NOMO-1 treated with DMSO at 0.1 percent for 48 hours (cell line): ENCODE data around the gene CHRNB2.

ENCODE experiments used
- DNase-seq: peaks from one replicate; lab custom pipeline; 2025; ENCODE audit not compliant: unreplicated experiment; lab: John Stamatoyannopoulos, UW

The CHRNB2 gene

DNA sequence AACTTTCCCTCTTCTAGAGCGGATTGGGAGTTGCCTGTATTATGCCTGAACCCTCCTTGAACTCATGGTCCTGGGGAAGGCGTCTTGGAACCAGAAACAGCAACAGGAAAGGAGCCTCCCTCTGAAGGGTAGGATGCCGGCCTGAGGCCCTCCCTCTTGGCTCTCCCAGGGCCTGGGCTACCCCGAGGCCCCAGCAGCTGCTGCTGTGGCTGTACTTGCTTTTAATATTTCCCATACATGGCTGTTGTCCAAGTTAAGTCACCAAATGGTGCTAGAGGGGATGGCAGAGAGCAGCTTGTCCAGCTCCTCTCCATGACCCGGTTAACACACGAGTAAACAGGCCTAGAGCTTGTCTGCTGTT is 10.5 kb downstream of the CHRNB2 start:
- DNase-seq = no peak

DNA sequence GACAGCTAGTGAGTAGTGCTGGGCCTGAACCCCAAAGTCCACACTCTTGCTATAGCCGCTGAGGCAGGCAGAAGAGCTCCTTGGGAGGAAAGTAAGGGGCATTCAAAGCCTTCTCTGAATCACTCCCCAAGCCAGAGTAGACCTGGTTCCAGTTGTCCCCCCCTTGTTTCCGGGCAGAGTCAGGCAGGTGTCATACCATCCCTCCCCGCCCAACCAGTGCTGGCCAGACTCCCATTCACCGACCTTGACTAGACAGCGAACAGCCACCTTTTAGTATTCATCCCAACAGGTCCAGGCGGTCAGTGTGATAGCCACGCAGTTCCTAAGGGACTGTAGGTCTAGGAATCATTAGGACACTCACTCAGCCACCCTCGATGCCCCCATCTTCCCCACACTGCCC is 11.8 kb downstream of the CHRNB2 start:
- no peak for DNase-seq

- DNase-seq = no peak
These were observed 14.2 kb downstream of the CHRNB2 start for GRCh38 chr1:154581766-154582165.

DNA sequence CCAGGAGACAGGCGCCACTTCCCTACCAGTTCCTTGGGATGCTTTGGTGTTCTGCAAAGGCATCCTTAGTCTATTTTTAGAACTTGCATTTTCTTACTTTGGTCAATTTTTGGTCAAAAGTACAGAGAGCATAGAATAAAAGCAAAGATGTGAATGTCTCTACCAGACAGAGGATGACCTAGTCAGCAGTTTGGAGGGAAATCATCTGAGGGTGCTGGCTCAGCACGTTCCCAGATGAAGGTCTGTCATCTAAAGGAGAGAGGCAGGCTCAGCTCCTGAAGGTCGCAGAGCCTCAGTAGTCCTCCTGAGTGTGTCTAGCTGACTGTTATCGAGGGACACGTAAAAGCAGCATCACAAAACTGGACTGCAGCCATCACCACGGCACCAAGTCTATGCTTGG is 15.3 kb downstream of the CHRNB2 start:
- DNase-seq = no peak

DNA sequence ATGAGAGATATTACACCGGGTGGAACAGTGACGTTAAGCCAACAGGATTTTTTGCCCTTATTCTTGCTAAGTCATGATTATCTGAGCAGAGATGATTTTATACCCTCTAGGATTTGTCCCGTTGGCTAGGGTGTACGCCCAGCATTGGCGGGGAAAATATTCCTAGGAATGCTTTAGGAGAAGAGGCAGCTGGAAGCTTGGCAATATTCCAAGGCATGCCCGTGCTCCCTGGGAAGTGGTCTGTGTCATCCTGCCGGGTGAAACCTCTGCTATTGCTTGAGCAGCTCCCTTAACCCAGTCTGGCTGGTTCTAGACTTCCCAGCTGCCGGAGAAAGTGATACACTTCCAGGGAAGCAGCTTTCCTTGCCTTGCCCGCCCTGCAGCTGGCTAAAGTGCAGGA is 16.2 kb downstream of the CHRNB2 start:
- no peak for DNase-seq

DNA sequence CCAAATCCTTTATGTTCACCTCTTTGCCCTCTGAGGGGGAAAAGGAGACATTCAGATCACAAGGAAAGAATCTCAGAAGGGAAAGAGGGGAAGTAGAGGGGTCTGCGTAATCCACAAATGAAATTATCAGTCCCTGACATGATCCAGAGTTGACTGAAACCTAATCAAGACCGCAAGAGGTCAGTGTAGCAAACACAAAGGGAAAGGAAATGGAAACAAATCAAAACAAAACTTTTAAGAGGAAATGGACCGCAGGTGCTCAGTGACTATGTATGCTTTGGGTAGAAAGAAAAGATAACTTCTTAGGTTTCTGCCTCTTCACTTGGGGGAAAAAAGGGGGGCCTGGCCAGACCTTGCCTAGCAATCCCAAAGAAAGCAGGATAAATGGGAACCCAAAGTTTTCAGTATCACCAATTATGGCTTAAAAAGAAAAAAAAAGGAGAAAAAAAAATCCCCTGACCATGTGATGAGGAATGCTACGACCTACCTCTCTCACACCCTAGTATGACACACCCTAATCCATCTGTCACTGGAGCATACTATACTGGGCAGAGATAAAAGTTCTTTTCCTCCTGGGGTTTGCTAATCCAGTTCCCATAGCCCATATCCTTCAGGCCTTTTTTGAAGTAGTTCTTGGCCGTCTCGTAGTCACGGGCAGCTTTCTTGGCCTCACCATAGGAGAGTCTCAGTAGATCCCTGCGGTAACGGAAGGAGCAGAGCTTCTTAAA is 16.9 kb downstream of the CHRNB2 start:
- DNase-seq = no peak

- no peak for DNase-seq
These were observed 18.7 kb downstream of the CHRNB2 start for GRCh38 chr1:154586231-154586630.

GRCh38 chr1:154586641-154587040 is 19.1 kb downstream of the CHRNB2 start:
- DNase-seq = no peak

DNA sequence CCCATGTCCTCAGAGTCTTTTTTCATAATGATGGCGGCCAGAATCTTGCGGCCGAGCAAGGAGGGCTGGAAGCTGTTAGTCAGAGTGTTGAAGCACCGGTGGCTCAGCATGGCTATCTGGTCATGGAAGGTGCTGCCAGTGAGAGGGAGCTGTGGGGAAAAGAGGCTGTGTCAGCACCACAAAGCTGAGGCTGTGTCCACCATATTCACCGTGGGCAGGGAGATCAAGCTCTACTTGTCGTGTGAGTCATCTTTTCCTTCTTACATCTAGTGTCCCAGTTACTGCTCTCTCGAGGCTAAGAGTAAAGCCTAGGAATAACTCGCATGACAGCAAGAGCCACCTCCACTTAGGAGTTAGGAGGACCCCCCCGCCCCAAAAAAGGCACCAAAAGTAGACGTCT is 22.2 kb downstream of the CHRNB2 start:
- DNase-seq = no peak

DNA sequence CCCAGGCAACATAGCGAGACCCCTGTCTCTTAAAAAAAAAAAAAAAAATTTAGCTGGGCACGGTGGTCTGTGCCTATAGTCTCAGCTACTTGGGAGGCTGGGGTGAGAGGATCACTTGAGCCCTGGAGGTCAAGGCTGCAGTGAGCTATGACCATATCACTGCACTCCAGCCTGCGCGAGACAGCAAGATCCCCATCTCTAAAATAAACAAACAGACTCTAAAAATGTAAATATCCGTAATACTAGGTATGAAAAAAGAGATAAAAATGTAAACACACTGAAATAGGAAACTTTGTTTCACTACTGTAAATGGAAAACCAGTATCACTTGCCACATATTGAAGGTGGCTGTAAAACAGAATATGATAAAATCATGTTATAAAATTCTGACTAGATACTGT is 23.2 kb downstream of the CHRNB2 start:
- no peak for DNase-seq

- DNase-seq = no peak
These were observed 23.6 kb downstream of the CHRNB2 start for GRCh38 chr1:154591206-154591605.

DNA sequence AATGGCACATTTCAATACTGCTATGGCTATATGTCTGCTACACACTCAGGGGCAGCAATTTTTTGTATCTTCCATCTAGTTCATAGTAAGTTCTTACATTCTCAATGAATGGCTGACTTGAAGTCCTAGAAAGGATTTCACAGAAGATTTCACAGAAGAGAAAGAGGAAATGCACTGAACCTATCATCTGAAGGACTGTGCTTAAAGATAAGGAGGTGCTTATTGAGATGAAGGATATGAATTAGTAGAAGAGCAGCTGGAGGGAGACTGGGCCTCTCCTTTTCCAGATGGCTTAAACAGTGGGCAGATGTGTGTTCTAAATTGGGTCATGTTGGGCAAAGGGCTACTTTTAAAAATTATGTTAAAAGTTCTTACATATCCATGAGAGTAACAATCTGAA is 25.8 kb downstream of the CHRNB2 start:
- DNase-seq = no peak

GRCh38 chr1:154594811-154595210 is 27.2 kb downstream of the CHRNB2 start:
- DNase-seq = no peak

GRCh38 chr1:154595621-154596020 is 28.0 kb downstream of the CHRNB2 start:
- DNase-seq = no peak

DNA sequence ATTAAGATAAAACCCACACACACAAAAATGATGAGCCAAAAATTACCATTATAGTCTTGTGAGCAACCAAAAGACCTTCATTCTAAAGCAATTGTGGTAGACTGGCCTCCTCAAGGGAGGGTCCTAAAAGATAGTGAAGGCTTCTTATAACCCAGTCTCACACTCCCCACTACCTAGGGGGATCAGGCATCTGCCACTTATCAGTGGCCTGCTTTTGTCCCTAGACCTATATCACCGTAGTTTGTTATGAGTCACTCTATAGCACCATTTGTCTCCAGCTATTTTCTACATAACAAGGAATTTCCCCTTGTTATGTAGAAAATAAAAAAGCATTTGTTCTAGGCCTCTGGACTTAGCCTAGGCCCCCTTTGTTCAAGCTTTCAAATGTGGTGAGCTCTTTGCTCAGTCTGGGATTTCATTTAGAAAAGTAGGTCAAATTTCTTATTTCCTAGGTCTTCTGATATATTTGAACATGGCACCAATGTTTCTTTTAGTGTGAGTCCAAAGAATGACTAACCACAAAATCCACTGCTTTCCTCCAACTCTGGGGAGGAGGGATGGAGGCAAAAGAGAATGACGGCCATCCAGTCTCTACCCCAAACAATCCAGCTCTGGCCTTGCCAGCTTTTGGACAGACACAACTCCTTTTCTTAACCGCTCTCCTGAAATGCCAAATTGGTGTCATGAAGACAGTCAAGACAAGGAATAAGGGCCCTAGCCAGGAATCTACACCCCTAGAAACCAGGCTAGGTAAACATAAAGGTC is 31.5 kb downstream of the CHRNB2 start:
- no peak for DNase-seq

GRCh38 chr1:154599658-154600057 is 32.1 kb downstream of the CHRNB2 start:
- DNase-seq = no peak

- no peak for DNase-seq
These were observed 35.7 kb downstream of the CHRNB2 start for GRCh38 chr1:154603317-154603716.

- no peak for DNase-seq
These were observed 38.0 kb downstream of the CHRNB2 start for GRCh38 chr1:154605534-154605933.

DNA sequence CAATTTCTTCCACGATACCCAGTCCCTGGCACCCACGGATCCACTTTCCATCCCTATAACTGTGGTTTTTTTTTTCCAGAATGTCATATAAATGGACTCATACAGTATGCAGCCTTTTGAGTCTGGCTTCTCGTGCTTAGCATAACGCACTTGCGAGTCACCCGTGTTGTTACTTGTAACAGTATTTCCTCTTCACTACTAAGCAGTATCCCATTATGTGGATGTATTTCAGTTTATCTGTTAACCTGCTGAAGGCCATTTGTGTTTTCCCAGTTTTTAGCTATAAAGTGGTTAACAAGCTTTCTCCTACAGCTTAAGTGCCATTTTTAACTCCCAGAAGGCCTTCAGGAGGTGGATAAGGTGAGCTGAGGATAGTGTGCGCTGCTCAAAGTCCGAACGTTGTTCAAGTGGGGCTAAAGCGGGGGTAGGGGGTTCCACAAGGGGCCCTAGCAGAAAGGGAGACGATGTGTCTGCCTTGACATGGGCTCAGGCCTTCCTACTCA is 39.6 kb downstream of the CHRNB2 start:
- peak; percentile 19 for DNase-seq

DNA sequence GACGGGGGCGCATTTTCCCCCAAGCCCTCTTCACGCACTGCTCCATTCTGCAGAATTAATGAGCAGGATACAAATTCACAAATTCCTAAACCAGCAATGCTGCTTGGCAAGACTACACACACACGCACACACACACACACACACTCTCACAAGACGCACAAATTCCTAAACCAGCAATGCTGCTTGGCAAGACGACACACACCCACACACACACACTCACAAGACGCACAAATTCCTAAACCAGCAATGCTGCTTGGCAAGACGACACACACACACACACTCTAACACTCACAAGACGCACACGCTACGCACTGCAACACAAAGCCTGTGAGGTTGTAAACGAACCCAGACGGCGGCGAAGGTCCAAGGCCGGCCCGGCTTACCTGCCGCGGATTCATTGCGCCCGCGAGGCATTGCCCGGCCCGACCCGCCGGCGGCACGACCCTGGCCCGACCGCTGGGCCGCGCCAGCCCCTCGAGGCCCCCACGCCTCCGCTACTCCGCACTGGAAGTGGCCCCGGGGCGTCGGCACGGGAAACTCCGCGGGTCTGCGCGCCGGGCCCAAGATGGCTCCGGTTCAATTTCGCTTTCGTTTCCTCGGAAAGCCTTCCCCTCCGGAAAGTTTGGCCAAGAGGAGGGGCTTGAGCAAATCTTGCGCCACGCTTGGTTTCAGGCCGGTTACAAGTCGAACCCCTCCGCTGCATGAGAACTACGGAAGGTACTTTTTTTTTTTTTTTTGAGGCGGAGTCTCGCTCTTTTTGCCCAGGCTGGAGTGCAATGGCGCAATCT is 40.2 kb downstream of the CHRNB2 start, which contains the start of gene ADAR:
Gene ADAR (minus strand): TSS at position 578 of the 788 bp plus-strand sequence. CDS start 180 bp downstream, at position 398.
- DNase-seq = peak; percentile 97

DNA sequence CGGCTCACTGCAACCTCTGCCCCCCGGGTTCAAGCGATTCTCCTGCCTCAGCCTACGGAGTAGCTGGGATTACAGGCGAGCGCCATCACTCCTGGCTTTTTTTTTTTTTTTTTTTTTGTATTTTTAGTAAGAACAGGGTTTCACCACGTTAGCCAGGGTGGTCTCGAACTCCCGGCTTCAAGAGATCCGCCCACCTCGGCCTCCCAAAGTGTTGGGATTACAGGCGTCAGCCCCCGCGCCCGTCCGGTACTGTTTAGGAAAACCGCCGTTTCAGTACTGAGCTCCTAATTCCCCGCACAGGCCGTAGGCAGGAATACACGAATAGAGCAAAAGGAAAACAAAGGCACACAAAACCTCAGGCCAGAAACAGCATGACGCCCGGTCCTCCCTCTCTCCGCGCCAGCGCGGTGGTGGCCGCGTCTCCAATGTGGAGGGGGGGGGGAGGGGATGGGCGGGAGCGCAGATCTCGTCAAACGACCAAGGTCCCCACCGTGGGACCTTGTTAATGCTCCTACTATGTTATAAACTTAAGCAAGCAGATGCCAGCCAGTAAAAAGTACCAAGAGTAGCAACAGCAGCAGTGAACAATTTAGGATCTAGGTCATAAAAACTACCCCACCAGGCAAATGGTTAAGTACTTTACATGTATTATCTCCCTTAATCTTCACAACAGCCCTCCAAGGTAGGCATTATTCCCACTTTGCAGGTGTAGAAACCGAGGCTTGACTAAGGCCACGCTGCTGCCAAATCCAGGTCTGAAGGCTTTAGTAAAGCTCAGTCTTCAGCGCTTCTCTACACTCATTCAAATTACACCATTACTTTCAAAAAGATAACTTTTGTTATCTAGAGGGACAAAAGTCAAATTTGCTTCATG is 41.1 kb downstream of the CHRNB2 start:
- DNase-seq = peak; percentile 20
